ENCODE measurements around the gene WDR41.

DNA sequence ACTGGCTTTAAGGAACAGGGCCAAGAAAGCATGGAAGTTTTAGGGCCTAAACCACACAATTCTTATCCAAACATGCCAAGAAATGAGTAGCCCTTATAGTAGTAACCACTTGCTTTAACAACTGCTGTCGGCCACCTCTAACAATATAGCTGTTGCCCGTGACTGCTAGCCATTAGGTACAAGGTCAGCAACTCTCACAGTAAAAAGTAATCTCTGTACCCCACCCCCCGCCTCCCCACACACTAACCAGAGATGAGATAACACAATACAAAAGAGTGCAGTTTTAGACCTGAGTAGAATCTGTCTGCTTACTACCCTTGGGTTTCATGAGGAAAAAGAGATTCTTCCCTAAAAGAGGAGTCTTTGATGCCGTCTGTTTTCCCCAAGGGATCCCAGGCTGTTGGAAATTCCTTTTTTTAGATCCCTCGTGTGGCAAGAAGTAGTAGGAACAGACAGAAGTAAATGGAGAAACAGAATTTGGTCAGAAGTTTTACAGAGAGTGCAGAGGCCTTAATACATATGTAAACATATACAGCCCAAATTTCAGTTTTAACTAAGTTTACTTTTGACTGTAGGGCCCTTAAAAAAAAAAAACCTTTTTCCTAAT, 94.3 kb downstream of the WDR41 start:
- no peak for TF ChIP-seq GATA2 (IDR thresholded peaks at IDR 0.05; ENCODE audit: low read depth, low read length)
- no peak for TF ChIP-seq GATA3 (IDR thresholded peaks at IDR 0.05; ENCODE audit: low read depth, low read length)

All from SH-SY5Y (cell line).